22Rv1 (cell line): Measurements from ENCODE around the gene NFYB.

Experiments used
- H3K27ac ChIP-seq: fragments of 450-650 bp; 2 replicates; pipeline ENCODE4 v1.5.1; 2017
- CTCF ChIP-seq: fragments of 450-650 bp; IDR thresholded peaks from 2 replicates; pipeline ENCODE4 v1.5.1; 2017; ENCODE audit warnings: mild to moderate bottlenecking
- ZFX ChIP-seq: fragments of 450-650 bp; IDR thresholded peaks from 2 replicates; pipeline ENCODE4 v1.6.1; 2017; ENCODE audit warnings: antibody characterized with exemption, borderline replicate concordance

Gene NFYB

GRCh38 chr12:104090685-104091084 is 47.3 kb downstream of the NFYB start:
- TF ChIP-seq CTCF (no peak), ZFX (no peak)
- no peak overlapping the region for H3K27ac ChIP-seq

- no peak for TF ChIP-seq CTCF
- TF ChIP-seq ZFX: no peak
- no peak overlapping the region for H3K27ac ChIP-seq
These were observed 54.1 kb downstream of the NFYB start for GRCh38 chr12:104083769-104084475.

- no peak for TF ChIP-seq ZFX
- H3K27ac ChIP-seq: no peak overlapping the region
These were observed 57.2 kb downstream of the NFYB start for GRCh38 chr12:104080764-104081163.

DNA sequence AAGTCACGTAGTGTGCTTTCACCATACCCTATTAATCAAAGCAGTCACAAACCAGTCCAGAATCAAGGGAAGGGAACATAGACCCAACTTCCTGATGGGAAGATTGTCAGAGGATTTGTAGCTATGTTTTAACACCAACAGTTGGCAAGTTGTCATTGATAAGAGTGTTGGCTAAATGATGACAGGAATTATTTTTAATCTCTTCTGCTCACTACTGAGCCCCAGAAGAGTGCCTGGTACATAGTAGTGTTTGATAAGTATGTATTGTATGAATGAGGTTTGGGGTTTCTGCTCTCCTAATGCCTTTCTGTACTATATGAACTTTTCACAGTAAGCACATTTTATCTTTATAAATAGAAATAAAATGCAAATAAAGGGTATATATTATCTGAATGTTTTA is 59.0 kb downstream of the NFYB start:
- TF ChIP-seq ZFX (no peak), CTCF (no peak)
- H3K27ac ChIP-seq: no peak overlapping the region

GRCh38 chr12:104073699-104074098 is 64.3 kb downstream of the NFYB start:
- no peak overlapping the region for H3K27ac ChIP-seq
- no peak for TF ChIP-seq ZFX
- TF ChIP-seq CTCF: no peak

DNA sequence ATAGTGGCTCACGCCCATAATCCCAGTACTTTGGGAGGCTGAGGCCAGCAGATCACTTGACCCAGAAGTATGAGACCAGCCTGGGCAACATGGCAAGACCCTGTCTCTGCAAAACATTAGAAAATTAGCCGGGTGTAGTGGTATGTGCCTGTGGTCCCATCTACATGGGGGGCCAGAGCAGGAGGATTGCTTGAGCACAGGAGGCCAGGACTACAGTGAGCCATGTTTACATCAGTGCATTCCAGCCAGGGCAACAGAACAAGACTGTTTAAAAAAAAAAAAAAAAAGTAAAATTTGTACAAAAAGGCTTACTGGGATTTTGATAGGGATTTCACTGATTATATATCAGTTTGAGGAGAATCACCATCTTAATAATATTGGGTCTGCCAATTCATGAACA is 65.9 kb downstream of the NFYB start:
- H3K27ac ChIP-seq: no peak overlapping the region
- TF ChIP-seq CTCF (no peak), ZFX (no peak)
